Fibroblast of lung (primary cell): ENCODE measurements around the gene CTDP1. TPM values are rescaled to one million over a fixed set of nuclear protein-coding genes. Genes with fewer than 3 reads are reported as not detected.

Experiments
- DNase-seq, 2 donors: peaks; one replicate each; pipeline versions ENCODE4 v3.0.0 to v3.0.0-alpha.2; 2010; ENCODE audit warnings: low read depth in 2 of 2
- H2AFZ ChIP-seq: 2 replicates; pipeline ENCODE4 v1.5.1; 2012; ENCODE audit warnings: low read length, control low read depth, inconsistent platforms
- H3K27ac ChIP-seq: 2 replicates; pipeline ENCODE4 v1.5.1; 2011; ENCODE audit warnings: low read length, control low read depth; ENCODE audit not compliant: insufficient read depth
- H3K27me3 ChIP-seq: 2 replicates; pipeline ENCODE4 v1.5.1; 2011; ENCODE audit warnings: mild to moderate bottlenecking, low read length; ENCODE audit not compliant: control insufficient read depth, insufficient read depth
- H3K36me3 ChIP-seq: 2 replicates; pipeline ENCODE4 v1.5.1; 2011; ENCODE audit warnings: low read length; ENCODE audit not compliant: control insufficient read depth, insufficient read depth
- H3K4me1 ChIP-seq: 2 replicates; pipeline ENCODE4 v1.5.1; 2011; ENCODE audit warnings: low read length; ENCODE audit not compliant: control insufficient read depth, insufficient read depth; ENCODE audit errors: extremely low read depth
- H3K4me2 ChIP-seq: 2 replicates; pipeline ENCODE4 v1.5.1; 2011; ENCODE audit warnings: low read length, control low read depth; ENCODE audit not compliant: insufficient read depth; ENCODE audit errors: extremely low read depth
- H3K4me3 ChIP-seq, 4 experiments: fragments of 200-600 bp in 1 of 4; sonication (generic) in 1 of 4; replicated peaks in 1 of 4; 2 replicates each; pipeline ENCODE4 v1.5.1; 2011 to 2016; ENCODE audit warnings: low read length in 4 of 4, low read depth in 3 of 4, mild to moderate bottlenecking in 3 of 4, control low read depth in 2 of 4, inconsistent platforms in 1 of 4, mixed read lengths in 1 of 4; ENCODE audit not compliant: insufficient read depth in 1 of 4; ENCODE audit errors: control extremely low read depth in 1 of 4
- H3K79me2 ChIP-seq: 2 replicates; pipeline ENCODE4 v1.5.1; 2012; ENCODE audit warnings: mild to moderate bottlenecking, low read length, inconsistent platforms; ENCODE audit not compliant: control insufficient read depth, insufficient read depth
- H3K9ac ChIP-seq: 2 replicates; pipeline ENCODE4 v1.5.1; 2011; ENCODE audit warnings: mild to moderate bottlenecking, low read length, control low read depth; ENCODE audit not compliant: insufficient read depth
- H3K9me3 ChIP-seq: 2 replicates; pipeline ENCODE4 v1.5.1; 2012; ENCODE audit warnings: low read depth, low read length; ENCODE audit not compliant: control insufficient read depth, insufficient read depth
- H4K20me1 ChIP-seq: 2 replicates; pipeline ENCODE4 v1.5.1; 2011; ENCODE audit warnings: low read length; ENCODE audit not compliant: control insufficient read depth, insufficient read depth; ENCODE audit errors: extremely low read depth
- CTCF ChIP-seq, 2 donors: IDR thresholded peaks in 1 of 2; conservative IDR thresholded peaks in 1 of 2; 1 replicate in 1 of 2; 2 replicates in 1 of 2; pipeline ENCODE4 v1.5.1; 2011 to 2012; ENCODE audit warnings: low read length in 2 of 2, control low read depth in 1 of 2, inconsistent platforms in 1 of 2, low read depth in 1 of 2, mild to moderate bottlenecking in 1 of 2
- EZH2 ChIP-seq: IDR thresholded peaks from 2 replicates; pipeline ENCODE4 v1.5.1; 2012; ENCODE audit warnings: low read length, control low read depth, mild to moderate bottlenecking; ENCODE audit errors: missing control alignments
- polyA plus RNA-seq, 2 donors: library from polyadenylated mRNA; depleted of rRNA in 1 of 2; stranded (reverse) in 1 of 2; unstranded in 1 of 2; fragments of >200 nt; gene quantifications; 2 replicates each; pipeline ENCODE4 v1.2.1, GENCODE V29; 2011 to 2012; ENCODE audit warnings: missing spikeins in 1 of 2
- total RNA-seq: library from RNA; depleted of rRNA; stranded (reverse); fragments of >200 nt; gene quantifications from 2 replicates; pipeline ENCODE4 v1.2.1, GENCODE V29; 2014

CTDP1 gene
- total and polyA plus RNA-seq, 2 donors (not counting 1 experiment from before 2014, with no cell fraction given), result 6.4 to 24.8 TPM

GRCh38 chr18:79786786-79787526, 107.4 kb downstream of the CTDP1 start:
- Histone ChIP-seq H3K4me1 (peaks cover 8% of the 10 kb centered on the region), H4K20me1 (no peaks in the 10 kb centered on the region), H3K9ac (no peak overlapping the region), H3K36me3 (no peaks in the 10 kb centered on the region), H3K9me3 (no peaks in the 10 kb centered on the region), H3K4me3 (no peak overlapping the region), H3K79me2 (no peaks in the 10 kb centered on the region), H3K27ac (no peak overlapping the region), H2AFZ (no peak overlapping the region), H3K27me3 (peaks cover 20% of the 10 kb centered on the region), H3K4me2 (no peak overlapping the region)
- no peak for TF ChIP-seq EZH2
- no peak for TF ChIP-seq CTCF (conservative IDR thresholded peaks at IDR 0.05 in 1 of 2, IDR thresholded peaks at IDR 0.05 in 1 of 2; ENCODE audit: low read depth in 1 of 2, low read length in 2 of 2)
- peak in 1 of 2 donors; percentile 58 for DNase-seq

- Histone ChIP-seq H4K20me1 (no peaks in the 10 kb centered on the region), H3K9me3 (no peaks in the 10 kb centered on the region), H3K79me2 (no peaks in the 10 kb centered on the region), H3K4me2 (no peak overlapping the region), H3K36me3 (no peaks in the 10 kb centered on the region), H3K4me3 (no peak overlapping the region), H3K27ac (no peak overlapping the region), H2AFZ (no peak overlapping the region), H3K4me1 (peaks cover 13% of the 10 kb centered on the region), H3K9ac (no peak overlapping the region), H3K27me3 (peaks cover 20% of the 10 kb centered on the region)
- TF ChIP-seq CTCF (conservative IDR thresholded peaks at IDR 0.05 in 1 of 2, IDR thresholded peaks at IDR 0.05 in 1 of 2; ENCODE audit: low read depth in 1 of 2, low read length in 2 of 2), result no peak
- peak; percentile 36 for TF ChIP-seq EZH2
- DNase-seq, result no peak
Observed at GRCh38 chr18:79787527-79787864, 107.9 kb downstream of the CTDP1 start.

- Histone ChIP-seq H3K36me3 (no peaks in the 10 kb centered on the region), H3K4me1 (peaks cover 13% of the 10 kb centered on the region), H3K27me3 (peaks cover 20% of the 10 kb centered on the region), H3K9me3 (no peaks in the 10 kb centered on the region), H3K4me3 (peak overlapping the region in 1 of 4 experiments; percentile 22), H3K9ac (peak overlapping the region; percentile 50), H3K27ac (no peak overlapping the region), H3K4me2 (peak overlapping the region; percentile 44), H2AFZ (peak overlapping the region; percentile 5), H3K79me2 (no peaks in the 10 kb centered on the region), H4K20me1 (no peaks in the 10 kb centered on the region)
- TF ChIP-seq CTCF (conservative IDR thresholded peaks at IDR 0.05 in 1 of 2, IDR thresholded peaks at IDR 0.05 in 1 of 2; ENCODE audit: low read depth in 1 of 2, low read length in 2 of 2), result no peak
- TF ChIP-seq EZH2, result peak; percentile 55
- DNase-seq, result peak in 1 of 2 donors; percentile 22
Observed at GRCh38 chr18:79787865-79788733, 108.5 kb downstream of the CTDP1 start.
